K562 (cell line): ENCODE measurements around the gene CCR7. TPM values are rescaled to one million over a fixed set of nuclear protein-coding genes. Genes with fewer than 3 reads are reported as not detected.

Experiments
- C11orf30 ChIP-seq: fragments of 450-650 bp; IDR thresholded peaks from 2 replicates; pipeline ENCODE4 v1.6.1; 2016; ENCODE audit warnings: low read depth, mild to moderate bottlenecking
- DEAF1 ChIP-seq: fragments of 450-650 bp; formaldehyde crosslinking; IDR thresholded peaks from 2 replicates; pipeline ENCODE4 v1.4.0; 2020; ENCODE audit warnings: mild to moderate bottlenecking, moderate library complexity
- EWSR1 ChIP-seq: fragments of 450-650 bp; IDR thresholded peaks from 2 replicates; pipeline ENCODE4 v1.6.1; 2018; ENCODE audit warnings: borderline replicate concordance, mild to moderate bottlenecking, low read depth, moderate library complexity; ENCODE audit not compliant: partially characterized antibody
- FOXJ2 ChIP-seq: fragments of 200-800 bp; sonication (Bioruptor generic); IDR thresholded peaks from 2 replicates; pipeline ENCODE4 v1.6.1; 2016; ENCODE audit warnings: missing genetic modification characterization, missing compliant biosample characterization
- KLF13 ChIP-seq: fragments of 450-650 bp; IDR thresholded peaks from 2 replicates; pipeline ENCODE4 v1.6.1; 2016; ENCODE audit warnings: missing genetic modification characterization, low read depth, mild to moderate bottlenecking, missing compliant biosample characterization, moderate library complexity, borderline replicate concordance
- MAFG ChIP-seq: fragments of 450-650 bp; conservative IDR thresholded peaks from 2 replicates; pipeline ENCODE4 v1.6.1; 2016; ENCODE audit warnings: missing genetic modification characterization, missing compliant biosample characterization
- MGA ChIP-seq: fragments of 450-650 bp; IDR thresholded peaks from 2 replicates; pipeline ENCODE4 v1.6.1; 2016; ENCODE audit warnings: mild to moderate bottlenecking, moderate library complexity
- NEUROD1 ChIP-seq: fragments of 150-350 bp; IDR thresholded peaks from 2 replicates; pipeline ENCODE4 v1.6.1; 2014; ENCODE audit warnings: borderline replicate concordance, low read length, low read depth; ENCODE audit not compliant: partially characterized antibody
- POLR2H ChIP-seq: IDR thresholded peaks from 2 replicates; pipeline ENCODE4 v1.6.1; 2016; ENCODE audit warnings: missing genetic modification characterization, low read depth, mild to moderate bottlenecking, control low read depth, missing compliant biosample characterization, moderate library complexity
- STAG1 ChIP-seq: sonication (generic); formaldehyde crosslinking; IDR thresholded peaks from 2 replicates; pipeline ENCODE4 v1.5.0; 2020; ENCODE audit warnings: missing genetic modification reagents, borderline replicate concordance
- ZBTB2 ChIP-seq: fragments of 450-650 bp; IDR thresholded peaks from 2 replicates; pipeline ENCODE4 v1.6.1; 2016; ENCODE audit warnings: antibody characterized with exemption
- polyA plus RNA-seq, 8 experiments: library from polyadenylated mRNA; depleted of rRNA in 4 of 8; stranded (reverse) in 5 of 8; unstranded in 3 of 8; fragments of >200 nt; fragmentation: Nextera tagmentation in 2 of 8; fragmentation: Illumina TruSeq in 1 of 8; extraction: Ambion mirVana in 2 of 8; extraction: Trizol in 1 of 8; gene quantifications; 2 replicates each; pipeline versions ENCODE4 v1.2.1 to v1.2.3, GENCODE V29; 2011 to 2014; ENCODE audit warnings: inconsistent platforms in 1 of 8, missing spikeins in 1 of 8
- total RNA-seq, 7 experiments: library from RNA; depleted of rRNA in 6 of 7; stranded (reverse); fragments of >200 nt in 6 of 7; fragmentation: Illumina TruSeq in 2 of 7; extraction: Trizol in 2 of 7; gene quantifications; 2 replicates each; pipeline versions ENCODE4 v1.2.1 to v1.2.3, GENCODE V29; 2011 to 2021; ENCODE audit warnings: low replicate concordance in 1 of 7

CCR7 gene
- total and polyA plus RNA-seq, 9 of the 15 experiments (the other 6 are each of a cell fraction or from before 2014, with no cell fraction given), result 0.14 to 1.4 (median 0.56) TPM

GRCh38 chr17:40536295-40537171 lies 28.7 kb downstream of the CCR7 start (continued):
- no peak for TF ChIP-seq KLF13 (tag)
- peak; percentile 68; the same call in 1 of the 2 replicates for TF ChIP-seq MGA
- TF ChIP-seq POLR2H (tag), result no peak
- no peak for TF ChIP-seq DEAF1
- TF ChIP-seq EWSR1, result no peak
- no peak for TF ChIP-seq STAG1 (CRISPR knock-in tag)
- TF ChIP-seq FOXJ2 (tag), result no peak
- TF ChIP-seq C11orf30, result peak; percentile 49; the same call in 1 of the 2 replicates
- TF ChIP-seq MAFG (tag), result peak; percentile 26; the same call in 1 of the 2 replicates
- peak; percentile 92 for TF ChIP-seq ZBTB2
- TF ChIP-seq NEUROD1, result peak; percentile 62
